GM23248 (cell line): ENCODE data around the gene SPTB.

ENCODE experiments used
- EZH2 ChIP-seq: fragments of 200-600 bp; sonication (generic); IDR thresholded peaks from 2 replicates; pipeline ENCODE4 v1.6.1; 2018; ENCODE audit warnings: antibody characterized with exemption, mild to moderate bottlenecking; ENCODE audit not compliant: insufficient read depth, poor library complexity, severe bottlenecking
- EZH2phosphoT487 ChIP-seq: fragments of 200-600 bp; sonication (generic); IDR thresholded peaks from 2 replicates; pipeline ENCODE4 v1.6.1; 2018; ENCODE audit warnings: antibody characterized with exemption, moderate library complexity, mild to moderate bottlenecking, low read depth; ENCODE audit not compliant: insufficient read depth

GRCh38 chr14:64906022-64906421, 26.3 kb upstream of the SPTB start:
- TF ChIP-seq EZH2 (no peak), EZH2phosphoT487 (no peak)
